Panc1 (cell line): ENCODE measurements around the gene HEPACAM.

Source experiments
- POLR2AphosphoS5 ChIP-seq: IDR thresholded peaks from 2 replicates; pipeline ENCODE4 v1.6.1; 2012; ENCODE audit warnings: mild to moderate bottlenecking, low read depth, low read length, moderate library complexity
- TF ChIP-seq, protein P1 (sequence below), 2 experiments: IDR thresholded peaks; 2 replicates each; pipeline ENCODE4 v1.6.1; 2011 to 2012; ENCODE audit warnings: low read depth in 2 of 2, control low read depth in 1 of 2, low read length in 1 of 2, mild to moderate bottlenecking in 1 of 2, moderate library complexity in 1 of 2; ENCODE audit not compliant: insufficient read depth in 1 of 2
- TF ChIP-seq, protein P2 (sequence below): fragments of 450-650 bp; IDR thresholded peaks from 2 replicates; pipeline ENCODE4 v1.5.1; 2017; ENCODE audit warnings: mild to moderate bottlenecking

DNA sequence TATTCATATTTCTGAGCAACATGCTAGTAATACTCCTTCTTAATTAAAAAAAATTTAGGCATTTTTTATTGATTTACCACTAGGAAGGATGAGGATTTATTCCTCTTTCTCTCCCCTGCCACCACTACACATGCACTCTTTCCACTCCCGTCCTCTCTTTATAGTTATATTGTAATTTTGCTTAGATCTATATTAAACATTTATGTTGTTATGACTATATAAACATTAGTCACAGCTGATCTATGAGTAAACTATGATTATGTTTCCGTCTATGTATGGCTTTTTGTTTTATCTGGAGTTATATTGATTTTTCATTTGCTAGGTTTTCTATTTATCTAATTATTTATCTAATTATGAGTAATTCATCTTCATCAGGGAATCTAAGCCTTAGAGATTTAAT is 36.0 kb upstream of the HEPACAM start:
- no peak for TF ChIP-seq POLR2AphosphoS5
- TF ChIP-seq, protein P1, sequence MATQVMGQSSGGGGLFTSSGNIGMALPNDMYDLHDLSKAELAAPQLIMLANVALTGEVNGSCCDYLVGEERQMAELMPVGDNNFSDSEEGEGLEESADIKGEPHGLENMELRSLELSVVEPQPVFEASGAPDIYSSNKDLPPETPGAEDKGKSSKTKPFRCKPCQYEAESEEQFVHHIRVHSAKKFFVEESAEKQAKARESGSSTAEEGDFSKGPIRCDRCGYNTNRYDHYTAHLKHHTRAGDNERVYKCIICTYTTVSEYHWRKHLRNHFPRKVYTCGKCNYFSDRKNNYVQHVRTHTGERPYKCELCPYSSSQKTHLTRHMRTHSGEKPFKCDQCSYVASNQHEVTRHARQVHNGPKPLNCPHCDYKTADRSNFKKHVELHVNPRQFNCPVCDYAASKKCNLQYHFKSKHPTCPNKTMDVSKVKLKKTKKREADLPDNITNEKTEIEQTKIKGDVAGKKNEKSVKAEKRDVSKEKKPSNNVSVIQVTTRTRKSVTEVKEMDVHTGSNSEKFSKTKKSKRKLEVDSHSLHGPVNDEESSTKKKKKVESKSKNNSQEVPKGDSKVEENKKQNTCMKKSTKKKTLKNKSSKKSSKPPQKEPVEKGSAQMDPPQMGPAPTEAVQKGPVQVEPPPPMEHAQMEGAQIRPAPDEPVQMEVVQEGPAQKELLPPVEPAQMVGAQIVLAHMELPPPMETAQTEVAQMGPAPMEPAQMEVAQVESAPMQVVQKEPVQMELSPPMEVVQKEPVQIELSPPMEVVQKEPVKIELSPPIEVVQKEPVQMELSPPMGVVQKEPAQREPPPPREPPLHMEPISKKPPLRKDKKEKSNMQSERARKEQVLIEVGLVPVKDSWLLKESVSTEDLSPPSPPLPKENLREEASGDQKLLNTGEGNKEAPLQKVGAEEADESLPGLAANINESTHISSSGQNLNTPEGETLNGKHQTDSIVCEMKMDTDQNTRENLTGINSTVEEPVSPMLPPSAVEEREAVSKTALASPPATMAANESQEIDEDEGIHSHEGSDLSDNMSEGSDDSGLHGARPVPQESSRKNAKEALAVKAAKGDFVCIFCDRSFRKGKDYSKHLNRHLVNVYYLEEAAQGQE (IDR thresholded peaks at IDR 0.05; ENCODE audit: insufficient read depth in 1 of 2, low read depth in 2 of 2, low read length in 1 of 2): no peak
- TF ChIP-seq, protein P2, sequence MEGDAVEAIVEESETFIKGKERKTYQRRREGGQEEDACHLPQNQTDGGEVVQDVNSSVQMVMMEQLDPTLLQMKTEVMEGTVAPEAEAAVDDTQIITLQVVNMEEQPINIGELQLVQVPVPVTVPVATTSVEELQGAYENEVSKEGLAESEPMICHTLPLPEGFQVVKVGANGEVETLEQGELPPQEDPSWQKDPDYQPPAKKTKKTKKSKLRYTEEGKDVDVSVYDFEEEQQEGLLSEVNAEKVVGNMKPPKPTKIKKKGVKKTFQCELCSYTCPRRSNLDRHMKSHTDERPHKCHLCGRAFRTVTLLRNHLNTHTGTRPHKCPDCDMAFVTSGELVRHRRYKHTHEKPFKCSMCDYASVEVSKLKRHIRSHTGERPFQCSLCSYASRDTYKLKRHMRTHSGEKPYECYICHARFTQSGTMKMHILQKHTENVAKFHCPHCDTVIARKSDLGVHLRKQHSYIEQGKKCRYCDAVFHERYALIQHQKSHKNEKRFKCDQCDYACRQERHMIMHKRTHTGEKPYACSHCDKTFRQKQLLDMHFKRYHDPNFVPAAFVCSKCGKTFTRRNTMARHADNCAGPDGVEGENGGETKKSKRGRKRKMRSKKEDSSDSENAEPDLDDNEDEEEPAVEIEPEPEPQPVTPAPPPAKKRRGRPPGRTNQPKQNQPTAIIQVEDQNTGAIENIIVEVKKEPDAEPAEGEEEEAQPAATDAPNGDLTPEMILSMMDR: no peak
